Stimulated activated CD8-positive, alpha-beta memory T cell treated with anti-CD3 and anti-CD28 coated beads, Interleukin-12 subunit alpha, Interleukin-12 subunit beta, amount 100 ng/mL, for 4 hours (primary cell): ENCODE data around the gene LIME1.

Experiments used
- DNase-seq: peaks from one replicate; pipeline ENCODE4 v3.0.0-alpha.2; 2020; ENCODE audit warnings: low read depth

Gene LIME1

DNA sequence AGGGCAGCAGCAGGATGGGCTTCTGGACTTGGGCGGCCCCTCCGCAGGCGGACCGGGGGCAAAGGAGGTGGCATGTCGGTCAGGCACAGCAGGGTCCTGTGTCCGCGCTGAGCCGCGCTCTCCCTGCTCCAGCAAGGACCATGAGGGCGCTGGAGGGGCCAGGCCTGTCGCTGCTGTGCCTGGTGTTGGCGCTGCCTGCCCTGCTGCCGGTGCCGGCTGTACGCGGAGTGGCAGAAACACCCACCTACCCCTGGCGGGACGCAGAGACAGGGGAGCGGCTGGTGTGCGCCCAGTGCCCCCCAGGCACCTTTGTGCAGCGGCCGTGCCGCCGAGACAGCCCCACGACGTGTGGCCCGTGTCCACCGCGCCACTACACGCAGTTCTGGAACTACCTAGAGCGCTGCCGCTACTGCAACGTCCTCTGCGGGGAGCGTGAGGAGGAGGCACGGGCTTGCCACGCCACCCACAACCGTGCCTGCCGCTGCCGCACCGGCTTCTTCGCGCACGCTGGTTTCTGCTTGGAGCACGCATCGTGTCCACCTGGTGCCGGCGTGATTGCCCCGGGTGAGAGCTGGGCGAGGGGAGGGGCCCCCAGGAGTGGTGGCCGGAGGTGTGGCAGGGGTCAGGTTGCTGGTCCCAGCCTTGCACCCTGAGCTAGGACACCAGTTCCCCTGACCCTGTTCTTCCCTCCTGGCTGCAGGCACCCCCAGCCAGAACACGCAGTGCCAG lies 39.7 kb upstream of the LIME1 start, which contains the start of gene TNFRSF6B:
TNFRSF6B (plus strand) TSS at position 25 of the 729 bp plus-strand sequence; CDS start at position 141, 116 bp downstream.
- DNase-seq, result no peak

DNA sequence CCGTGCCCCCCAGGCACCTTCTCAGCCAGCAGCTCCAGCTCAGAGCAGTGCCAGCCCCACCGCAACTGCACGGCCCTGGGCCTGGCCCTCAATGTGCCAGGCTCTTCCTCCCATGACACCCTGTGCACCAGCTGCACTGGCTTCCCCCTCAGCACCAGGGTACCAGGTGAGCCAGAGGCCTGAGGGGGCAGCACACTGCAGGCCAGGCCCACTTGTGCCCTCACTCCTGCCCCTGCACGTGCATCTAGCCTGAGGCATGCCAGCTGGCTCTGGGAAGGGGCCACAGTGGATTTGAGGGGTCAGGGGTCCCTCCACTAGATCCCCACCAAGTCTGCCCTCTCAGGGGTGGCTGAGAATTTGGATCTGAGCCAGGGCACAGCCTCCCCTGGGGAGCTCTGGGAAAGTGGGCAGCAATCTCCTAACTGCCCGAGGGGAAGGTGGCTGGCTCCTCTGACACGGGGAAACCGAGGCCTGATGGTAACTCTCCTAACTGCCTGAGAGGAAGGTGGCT lies 39.1 kb upstream of the LIME1 start:
- no peak for DNase-seq

DNA sequence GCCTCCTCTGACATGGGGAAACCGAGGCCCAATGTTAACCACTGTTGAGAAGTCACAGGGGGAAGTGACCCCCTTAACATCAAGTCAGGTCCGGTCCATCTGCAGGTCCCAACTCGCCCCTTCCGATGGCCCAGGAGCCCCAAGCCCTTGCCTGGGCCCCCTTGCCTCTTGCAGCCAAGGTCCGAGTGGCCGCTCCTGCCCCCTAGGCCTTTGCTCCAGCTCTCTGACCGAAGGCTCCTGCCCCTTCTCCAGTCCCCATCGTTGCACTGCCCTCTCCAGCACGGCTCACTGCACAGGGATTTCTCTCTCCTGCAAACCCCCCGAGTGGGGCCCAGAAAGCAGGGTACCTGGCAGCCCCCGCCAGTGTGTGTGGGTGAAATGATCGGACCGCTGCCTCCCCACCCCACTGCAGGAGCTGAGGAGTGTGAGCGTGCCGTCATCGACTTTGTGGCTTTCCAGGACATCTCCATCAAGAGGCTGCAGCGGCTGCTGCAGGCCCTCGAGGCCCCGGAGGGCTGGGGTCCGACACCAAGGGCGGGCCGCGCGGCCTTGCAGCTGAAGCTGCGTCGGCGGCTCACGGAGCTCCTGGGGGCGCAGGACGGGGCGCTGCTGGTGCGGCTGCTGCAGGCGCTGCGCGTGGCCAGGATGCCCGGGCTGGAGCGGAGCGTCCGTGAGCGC lies 38.5 kb upstream of the LIME1 start:
- no peak for DNase-seq

DNA sequence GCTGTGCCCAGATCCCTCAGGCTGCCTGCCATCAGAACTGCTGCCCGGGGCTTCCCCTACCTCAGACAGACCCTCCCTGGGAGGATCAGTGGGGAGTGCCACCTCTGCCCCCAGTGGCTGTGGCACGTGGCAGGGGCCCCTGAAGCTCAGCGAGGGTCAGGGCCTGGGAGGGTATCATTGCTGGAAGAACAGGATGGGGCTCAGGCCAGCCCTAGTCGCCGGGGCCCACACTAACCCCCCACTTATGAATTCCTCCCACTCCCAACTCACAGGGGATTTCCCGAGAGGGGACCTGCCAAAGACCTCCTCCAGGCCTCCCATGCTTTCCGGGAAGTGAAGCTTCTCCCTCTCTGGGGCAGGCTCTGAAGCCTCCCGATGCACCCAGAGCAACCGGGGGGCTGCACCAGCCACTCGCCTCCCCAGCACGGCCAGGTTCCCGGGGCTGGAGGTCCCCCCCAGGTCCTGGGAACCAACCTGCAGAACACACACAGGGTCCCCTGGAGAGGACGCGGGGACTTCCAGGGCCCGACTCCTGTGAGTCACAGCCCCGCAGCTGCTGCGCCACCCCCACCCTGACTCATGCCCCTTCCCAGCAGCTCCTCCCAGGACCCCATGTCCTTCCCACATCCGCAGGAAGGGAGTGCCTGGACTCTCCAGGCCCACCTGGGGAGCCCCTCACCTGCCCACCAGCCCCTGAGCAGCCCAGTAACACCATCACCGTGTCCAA lies 37.6 kb upstream of the LIME1 start:
- DNase-seq, result no peak

DNA sequence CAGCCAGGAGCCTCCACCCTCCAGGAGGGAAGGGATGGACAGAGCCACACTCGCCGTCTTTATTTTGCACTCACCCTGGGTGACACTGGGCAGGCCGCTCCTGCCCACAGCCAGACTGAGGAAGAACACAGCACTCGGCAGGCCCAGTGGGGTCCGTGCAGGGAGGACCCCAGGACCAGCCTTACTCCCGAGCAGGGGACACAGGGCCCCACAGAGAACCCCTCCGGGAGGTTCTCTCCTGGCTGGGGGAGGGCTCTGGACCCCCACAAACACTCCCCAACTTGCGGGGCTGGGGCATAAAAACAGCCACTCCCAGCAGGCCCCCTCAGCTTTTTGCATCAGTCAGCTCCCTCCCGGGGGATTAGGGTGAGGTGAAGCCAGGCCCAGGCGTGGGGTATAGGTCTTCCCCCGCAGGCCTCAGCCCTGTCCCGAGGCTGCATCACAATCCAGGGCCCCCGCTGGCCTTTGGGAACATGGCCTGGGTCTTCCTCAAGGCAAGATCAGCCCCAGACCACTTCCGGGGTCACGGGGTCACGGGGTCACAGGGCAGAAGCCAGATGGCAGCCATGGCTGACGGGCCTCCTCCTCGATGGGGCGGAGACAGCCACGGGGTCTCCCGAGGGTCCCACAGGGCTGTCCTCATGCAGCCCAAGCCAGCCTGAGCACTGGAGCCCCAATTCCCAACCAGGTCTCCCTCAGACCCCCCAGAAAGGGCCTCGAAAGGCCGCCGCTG lies 36.8 kb upstream of the LIME1 start:
- DNase-seq, result no peak

DNA sequence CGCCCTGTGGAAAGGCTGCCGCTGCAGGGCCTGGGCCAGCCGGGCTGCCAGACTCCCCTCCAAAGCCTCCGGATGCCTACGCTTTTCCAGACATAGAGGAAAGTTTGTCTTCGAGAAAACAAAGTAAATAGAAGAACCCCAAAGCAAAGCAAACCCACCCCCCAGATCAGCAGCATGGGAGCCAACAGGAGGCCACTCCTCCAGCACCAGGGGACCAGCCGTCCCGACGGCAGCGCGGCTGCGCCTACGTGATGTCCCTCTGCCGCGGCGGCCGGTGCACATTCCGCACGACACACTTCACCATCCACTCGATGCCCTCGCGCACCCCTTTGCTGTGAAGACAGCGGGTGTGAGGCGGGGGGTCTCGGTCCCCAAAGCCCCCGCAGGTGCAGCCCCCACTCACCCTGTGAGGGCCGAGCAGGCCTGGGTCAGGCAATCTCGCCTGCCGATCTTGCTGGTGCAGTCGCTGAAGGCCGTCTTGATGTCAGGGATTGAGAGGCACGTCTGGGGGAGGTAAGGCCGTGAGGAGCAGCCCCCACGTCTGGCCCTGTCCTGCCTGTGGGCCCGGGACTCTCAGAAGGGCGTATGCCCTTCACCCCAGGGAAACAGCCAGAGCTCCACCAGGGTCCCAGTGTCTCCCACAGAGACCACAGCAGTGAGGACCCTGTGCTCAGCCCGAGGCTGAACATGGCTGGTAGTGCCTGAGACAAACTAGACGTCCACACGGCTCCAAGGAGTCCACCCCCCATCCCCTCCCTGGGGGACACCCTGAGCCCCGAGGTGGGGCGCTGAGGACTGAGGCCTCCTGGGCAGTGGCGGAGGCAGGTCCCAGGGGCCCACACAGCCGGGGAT lies 36.0 kb upstream of the LIME1 start:
- DNase-seq, result no peak

DNA sequence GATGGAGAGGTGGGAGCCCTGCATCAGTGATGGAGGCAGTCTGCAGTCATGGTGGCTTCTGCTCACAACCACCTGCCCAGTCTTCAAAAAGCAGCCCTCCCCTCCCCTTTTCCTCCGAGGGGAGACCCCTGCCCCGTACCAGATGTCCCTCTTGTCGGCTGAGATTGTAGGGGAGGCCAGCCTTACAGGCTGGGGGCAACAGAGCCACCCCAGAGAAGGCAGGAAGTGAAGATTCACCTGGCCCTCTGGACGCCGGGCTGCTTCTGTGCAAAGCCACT lies 35.5 kb upstream of the LIME1 start:
- no peak for DNase-seq

DNA sequence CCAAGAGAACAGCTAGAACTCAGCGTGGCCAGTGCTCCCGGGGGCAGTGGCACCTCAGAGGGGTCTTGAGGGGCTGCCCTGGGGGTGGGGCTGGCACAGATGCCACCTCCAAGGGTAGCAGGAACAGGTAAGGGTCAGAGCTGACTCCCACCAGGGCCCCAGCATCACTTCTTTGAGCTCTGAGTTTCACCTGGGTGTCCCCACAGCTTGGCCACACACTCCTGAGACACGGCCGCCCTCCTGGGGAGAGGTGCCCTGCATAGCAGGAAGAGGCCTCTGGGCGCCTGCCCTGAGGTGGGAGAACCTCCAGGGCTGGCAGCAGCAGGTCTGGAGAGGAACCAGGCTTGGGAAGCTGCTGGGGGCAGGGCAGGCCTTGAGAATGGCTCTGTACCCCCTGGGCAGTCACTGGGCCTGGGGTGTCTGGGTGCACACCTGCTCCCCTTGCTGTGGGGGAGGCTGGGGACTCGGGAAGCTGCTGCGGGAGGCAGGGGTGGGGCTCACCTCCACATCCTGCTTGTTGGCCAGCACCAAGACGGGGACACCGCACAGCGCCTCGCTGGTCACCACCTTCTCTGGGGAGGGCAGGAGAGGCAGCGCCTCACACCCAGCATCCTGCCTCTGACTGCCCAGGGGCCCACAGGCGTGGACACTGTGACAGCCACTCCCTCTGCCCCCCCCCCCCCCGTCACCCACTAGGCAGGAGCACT lies 35.0 kb upstream of the LIME1 start:
- no peak for DNase-seq

DNA sequence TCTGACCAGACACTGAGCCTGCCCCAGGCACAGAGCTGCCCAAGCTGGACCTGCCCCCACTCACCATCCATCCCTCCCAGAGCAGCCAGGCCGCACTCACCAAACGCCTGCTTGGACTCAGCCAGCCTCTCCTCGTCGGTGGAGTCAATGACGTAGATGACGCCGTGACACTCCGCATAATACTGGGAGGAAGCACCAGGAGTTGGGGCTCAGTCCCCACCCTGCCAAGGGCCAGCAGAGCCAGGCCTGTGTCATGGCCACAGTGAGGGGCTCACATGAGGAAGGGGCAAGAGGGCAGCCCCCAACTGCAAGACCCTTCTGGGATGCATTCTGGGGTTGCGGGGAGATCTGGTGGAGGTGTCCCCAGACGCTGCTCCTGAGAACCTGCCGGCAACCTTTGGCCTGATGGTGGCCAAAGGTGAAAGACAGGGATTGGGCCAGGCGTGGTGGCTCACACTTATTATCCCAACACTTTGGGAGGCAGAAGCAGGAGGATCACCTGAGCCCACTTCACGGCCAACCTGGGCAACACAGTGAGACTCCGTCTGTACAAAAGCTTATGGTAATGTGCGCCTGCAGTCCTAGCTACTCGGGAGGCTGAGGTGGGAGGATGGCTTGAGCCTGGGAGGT lies 34.3 kb upstream of the LIME1 start:
- no peak for DNase-seq

DNA sequence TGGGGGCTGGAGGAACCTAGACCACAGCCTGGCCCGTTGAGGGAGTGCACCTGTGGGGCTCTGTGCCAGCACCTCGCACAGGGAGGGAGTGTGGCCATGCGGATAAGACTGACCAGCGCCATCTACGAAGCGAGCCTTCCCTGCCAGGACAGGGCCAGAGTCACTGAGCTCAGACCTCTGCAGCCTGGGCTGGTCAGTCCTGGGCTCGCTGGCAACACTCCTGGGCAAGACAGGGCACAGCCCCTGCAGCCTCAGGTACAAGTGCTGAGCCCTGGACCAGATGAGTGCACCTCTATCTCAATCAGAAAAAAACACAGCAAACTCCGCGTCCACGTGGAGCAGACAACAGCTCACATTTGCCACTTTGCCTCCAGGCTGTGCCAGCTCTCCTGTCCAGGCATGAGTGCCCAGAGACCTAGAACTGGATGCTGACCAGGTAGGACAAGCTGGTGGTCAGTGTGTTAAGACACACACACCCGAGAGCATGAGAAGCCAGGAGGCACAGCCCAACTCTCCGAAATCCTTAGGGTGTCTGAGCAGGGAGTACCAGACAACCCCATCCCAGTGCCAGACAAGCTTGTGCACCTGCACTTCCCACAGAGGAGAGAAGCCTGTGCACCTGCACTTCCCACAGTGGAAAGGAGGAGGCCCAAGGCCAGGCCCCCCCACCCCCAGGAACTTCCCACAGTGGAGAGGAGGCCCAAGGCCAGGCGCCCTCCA lies 33.6 kb upstream of the LIME1 start:
- no peak for DNase-seq

DNA sequence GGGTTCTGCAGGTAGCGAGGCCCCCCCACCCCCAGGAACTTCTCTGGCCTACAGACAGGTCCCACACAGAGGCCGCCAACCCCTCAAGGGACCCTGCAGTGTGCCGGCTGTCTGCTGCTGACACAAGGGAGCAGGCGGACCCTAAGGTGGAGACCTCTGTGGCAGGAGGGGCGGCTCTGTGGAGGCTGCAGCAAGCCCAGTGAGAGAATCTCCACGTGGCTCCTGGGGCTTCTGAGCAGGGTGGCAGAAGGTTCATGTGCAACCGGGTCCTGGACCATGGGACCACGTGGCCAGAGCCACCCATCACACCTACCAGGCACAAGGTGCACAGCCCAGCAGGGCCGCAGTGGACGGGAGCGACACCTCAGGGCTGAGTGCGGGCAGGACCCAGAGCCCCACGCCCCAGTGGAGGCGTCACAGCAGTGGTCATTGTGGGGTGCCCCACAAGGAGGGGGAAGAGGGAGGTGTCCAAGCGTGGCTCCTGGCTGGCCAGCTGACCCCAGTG lies 32.9 kb upstream of the LIME1 start:
- no peak for DNase-seq

DNA sequence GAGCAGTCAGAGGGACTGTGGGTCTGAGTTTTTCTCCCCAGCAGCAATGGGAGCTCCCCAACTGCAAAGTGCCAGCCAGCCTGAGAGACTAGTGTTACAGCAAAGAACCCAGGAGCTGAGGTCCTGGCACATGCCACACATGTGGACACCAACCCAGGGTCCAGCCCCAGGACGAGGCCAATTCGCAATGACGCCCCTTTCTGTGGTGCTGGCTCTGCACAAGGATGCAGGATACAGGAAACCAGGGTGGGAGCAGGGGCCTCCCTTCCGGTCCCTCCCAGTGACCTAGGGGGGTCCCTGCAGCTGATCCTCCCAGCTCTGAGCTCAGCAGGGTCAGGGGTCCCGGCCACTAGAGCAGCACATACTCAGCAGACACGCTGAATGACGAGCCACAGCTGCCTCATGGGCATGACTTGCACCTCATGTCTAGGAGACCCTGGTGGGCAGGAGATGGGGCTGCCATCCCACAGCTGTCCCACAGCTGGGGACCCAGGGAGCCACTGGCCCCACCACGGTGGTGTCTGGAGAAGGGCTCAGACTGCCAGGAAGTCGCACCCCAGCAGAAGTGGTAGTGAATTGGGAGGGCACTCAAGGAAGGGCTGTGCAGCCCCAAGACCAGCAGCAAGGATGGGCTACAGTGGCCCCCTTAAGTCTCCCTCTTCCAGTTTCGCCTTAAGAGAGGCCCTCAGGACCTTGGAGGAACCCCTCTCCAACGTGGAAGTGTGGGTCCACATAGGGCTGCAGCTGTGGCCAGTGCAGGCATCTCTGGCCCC lies 32.3 kb upstream of the LIME1 start:
- DNase-seq, result no peak

DNA sequence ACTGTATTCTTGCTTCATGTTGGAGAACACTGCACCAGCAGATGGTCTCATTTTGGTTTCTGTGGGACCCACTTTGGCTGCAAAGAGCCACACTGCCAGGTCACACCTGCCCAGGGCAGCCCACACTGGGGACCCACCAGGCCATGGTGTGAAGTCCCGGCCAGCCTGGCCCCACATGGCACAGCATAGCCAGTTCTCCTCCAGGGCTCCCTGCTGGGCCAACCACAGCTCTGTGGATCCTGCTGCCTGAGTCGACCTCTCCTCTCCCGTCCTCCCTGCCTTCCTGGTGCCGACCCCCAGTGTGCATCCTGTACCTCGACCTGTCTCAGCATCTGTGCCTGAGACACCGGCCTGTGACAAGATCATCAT lies 31.7 kb upstream of the LIME1 start:
- DNase-seq, result no peak

DNA sequence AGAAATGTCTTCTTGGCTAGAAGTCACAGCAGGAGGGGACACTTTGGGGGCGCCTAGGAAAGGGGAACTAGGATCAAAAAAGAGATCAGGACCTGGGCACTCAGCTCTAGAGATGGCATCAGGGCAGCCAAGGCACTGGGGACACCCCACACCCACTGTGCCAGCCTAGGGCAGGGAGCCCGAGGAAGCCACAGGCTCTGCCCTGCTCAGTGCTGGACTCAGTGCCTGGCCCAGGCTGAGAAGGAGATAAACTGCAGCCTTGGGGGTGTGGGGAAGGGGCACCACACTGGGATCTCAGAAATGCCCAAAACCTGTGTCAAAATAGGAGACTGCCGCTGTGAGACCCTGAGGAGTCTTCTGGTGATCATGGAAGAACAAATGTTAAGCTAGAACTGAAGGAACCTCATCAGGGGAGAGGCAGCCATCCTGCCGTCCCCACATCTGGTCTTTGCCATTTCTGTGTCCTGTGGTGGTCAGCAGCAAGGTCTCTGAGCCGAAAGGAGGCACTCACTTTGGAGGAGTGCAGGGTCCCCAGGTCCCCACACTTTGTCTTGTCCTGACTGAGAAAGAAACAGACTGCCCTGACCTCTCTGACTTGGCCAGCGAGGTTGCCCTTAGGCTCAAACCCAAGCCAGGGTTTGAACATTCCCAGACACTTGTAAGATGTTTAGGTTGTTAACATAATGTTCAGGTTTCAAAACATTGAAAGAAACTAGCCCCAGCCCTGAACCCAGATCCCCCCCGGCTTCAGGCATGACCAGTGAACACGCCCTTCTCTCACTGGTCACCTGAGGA lies 31.0 kb upstream of the LIME1 start:
- no peak for DNase-seq

DNA sequence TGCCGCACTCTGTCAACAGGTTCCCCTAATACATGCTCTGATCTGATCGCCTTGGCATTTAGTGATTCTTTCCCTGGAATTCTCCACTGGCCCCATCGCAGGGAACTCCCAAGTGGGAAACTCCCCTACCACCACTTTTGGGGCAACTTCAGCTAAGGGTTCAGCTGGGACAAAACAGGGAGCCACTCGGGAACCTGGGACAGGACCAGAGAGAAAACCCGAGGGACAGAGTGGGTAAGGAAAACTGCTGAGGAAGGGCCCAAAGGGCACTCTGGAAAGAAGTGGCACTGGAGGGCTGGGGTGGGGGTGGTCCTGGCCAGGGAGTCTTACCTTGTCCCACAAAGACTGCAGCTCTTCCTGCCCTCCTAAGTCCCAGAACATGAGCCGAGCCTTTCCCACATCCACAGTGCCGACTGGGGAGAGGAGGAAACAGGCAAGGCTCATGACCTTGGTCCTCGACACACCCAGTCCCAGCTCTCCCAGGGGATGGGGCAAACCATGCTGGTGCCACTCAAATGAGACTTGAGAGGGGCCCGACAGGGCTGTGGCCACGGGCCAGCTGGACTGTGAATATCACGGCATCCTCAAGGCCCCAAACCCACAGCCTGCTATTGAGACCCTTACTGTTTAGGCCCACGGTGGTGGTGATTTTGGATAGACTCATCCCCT lies 30.3 kb upstream of the LIME1 start:
- DNase-seq, result no peak

DNA sequence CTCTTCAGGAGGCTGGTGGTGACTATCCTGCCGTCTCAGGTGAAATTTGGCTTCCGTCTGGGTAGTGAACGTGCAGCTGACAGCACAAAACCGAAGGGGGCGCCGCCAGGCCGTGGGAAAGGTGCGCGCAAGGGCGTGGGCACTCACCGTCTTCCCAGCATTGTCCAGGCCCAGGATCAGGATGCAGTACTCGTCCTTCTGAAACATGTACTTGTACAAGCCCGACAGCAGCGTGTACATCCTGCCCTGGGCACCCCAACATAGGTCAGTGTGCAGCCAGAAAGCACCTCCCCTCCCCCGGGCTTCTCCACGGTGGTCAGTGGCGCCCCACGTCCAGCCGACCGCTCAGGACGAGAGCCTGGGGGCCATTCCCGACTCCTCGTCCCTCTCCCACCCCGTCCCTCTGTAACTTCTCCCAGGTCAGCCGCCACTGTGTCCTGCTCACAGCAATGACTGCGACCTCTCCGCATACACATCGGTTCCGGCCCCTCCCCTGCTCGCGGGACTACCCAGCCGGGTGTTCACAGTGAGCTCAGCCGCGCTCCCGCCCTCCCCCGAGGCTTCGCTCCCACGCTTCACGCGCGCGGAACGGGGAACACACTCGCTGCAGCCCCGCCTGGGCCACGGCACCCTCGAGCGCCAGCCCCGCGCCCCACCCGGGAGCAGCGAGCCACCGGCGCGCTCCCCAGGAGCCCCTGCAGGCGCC lies 29.5 kb upstream of the LIME1 start:
- DNase-seq, result peak; percentile 49
